Superior temporal gyrus (tissue), 1 donor: ENCODE measurements around the gene FCHSD2.
"Not testable (repeated sequence)": the region's sequence is repeated elsewhere in the genome, so short reads cannot be mapped to it uniquely, and the experiment has no call there.

Experiments used
- DNase-seq: peaks from one replicate; pipeline ENCODE4 v3.0.0-alpha.2; 2016; ENCODE audit errors: extremely low spot score

The FCHSD2 gene

GRCh38 chr11:73061434-73061833 is 80.7 kb downstream of the FCHSD2 start:
- DNase-seq, result not testable (repeated sequence)

GRCh38 chr11:73059915-73060314 is 82.2 kb downstream of the FCHSD2 start:
- no peak for DNase-seq

GRCh38 chr11:73058989-73059674 is 83.0 kb downstream of the FCHSD2 start:
- no peak for DNase-seq

- DNase-seq, result no peak
Measured at GRCh38 chr11:73055655-73056354, 86.3 kb downstream of the FCHSD2 start.

GRCh38 chr11:73055002-73055401 is 87.1 kb downstream of the FCHSD2 start:
- DNase-seq, result no peak

- DNase-seq, result no peak
Measured at GRCh38 chr11:73053964-73054363, 88.2 kb downstream of the FCHSD2 start.

- no peak for DNase-seq
Measured at GRCh38 chr11:73048446-73048845, 93.7 kb downstream of the FCHSD2 start.

- DNase-seq, result no peak
Measured at GRCh38 chr11:73047773-73048371, 94.2 kb downstream of the FCHSD2 start.

GRCh38 chr11:73040046-73040445 is 102.1 kb downstream of the FCHSD2 start:
- peak; percentile 77 for DNase-seq

GRCh38 chr11:73034777-73035176 is 107.3 kb downstream of the FCHSD2 start:
- no peak for DNase-seq

GRCh38 chr11:73034331-73034730 is 107.8 kb downstream of the FCHSD2 start:
- no peak for DNase-seq

- no peak for DNase-seq
Measured at GRCh38 chr11:73030130-73030529, 112.0 kb downstream of the FCHSD2 start.

- no peak for DNase-seq
Measured at GRCh38 chr11:73029403-73029802, 112.7 kb downstream of the FCHSD2 start.

GRCh38 chr11:73028611-73029010 is 113.5 kb downstream of the FCHSD2 start:
- no peak for DNase-seq

GRCh38 chr11:73027840-73028239 is 114.3 kb downstream of the FCHSD2 start:
- DNase-seq, result not testable (repeated sequence)

GRCh38 chr11:73024639-73025038 is 117.5 kb downstream of the FCHSD2 start:
- DNase-seq, result no peak

GRCh38 chr11:73019996-73020395 is 122.1 kb downstream of the FCHSD2 start:
- DNase-seq, result peak; percentile 62

GRCh38 chr11:73019449-73019848 is 122.7 kb downstream of the FCHSD2 start:
- DNase-seq, result peak; percentile 86

GRCh38 chr11:73018856-73019255 is 123.3 kb downstream of the FCHSD2 start:
- peak; percentile 62 for DNase-seq

GRCh38 chr11:73017024-73017751 is 124.9 kb downstream of the FCHSD2 start:
- DNase-seq, result no peak

- no peak for DNase-seq
Measured at GRCh38 chr11:73013021-73013420, 129.1 kb downstream of the FCHSD2 start.

- DNase-seq, result no peak
Measured at GRCh38 chr11:73012121-73012863, 129.8 kb downstream of the FCHSD2 start.
